SK-N-SH (cell line): ENCODE data around the gene ZNF584. TPM values are rescaled to one million over a fixed set of nuclear protein-coding genes. Genes with fewer than 3 reads are reported as not detected.

Experiments used
- CTCF ChIA-PET: fragments of 300-600, 350-600 bp; formaldehyde crosslinking; extraction: SDS; loops from one replicate; lab custom pipeline; 2021; lab: Yijun Ruan, JAX
- POLR2A ChIA-PET: fragments of 350-600 bp; sonication (Branson Sonifier 250); formaldehyde crosslinking; extraction: SDS; loops from one replicate; lab custom pipeline; 2020; ENCODE audit warnings: antibody characterized with exemption, inconsistent platforms; lab: Yijun Ruan, JAX
- DNase-seq: peaks from one replicate; pipeline ENCODE4 v3.0.0; 2012
- H2AFZ ChIP-seq: fragments of 200-600 bp; sonication (generic); 2 replicates; pipeline ENCODE4 v1.8.1; 2016; ENCODE audit warnings: antibody characterized with exemption, mild to moderate bottlenecking, low read depth
- H3F3A ChIP-seq: fragments of 200-600 bp; sonication (generic); replicated peaks from 2 replicates; pipeline ENCODE3; 2016; ENCODE audit warnings: antibody characterized with exemption, mild to moderate bottlenecking; ENCODE audit not compliant: insufficient read depth
- H3K27ac ChIP-seq, 2 experiments: fragments of 200-500 bp in 1 of 2; fragments of 200-600 bp in 1 of 2; sonication (Bioruptor generic) in 1 of 2; sonication (generic), shearing (Covaris generic) in 1 of 2; 2 replicates each; pipeline versions ENCODE4 v1.5.1 to v1.6.1; 2014 to 2016; ENCODE audit warnings: low read depth in 2 of 2, inconsistent platforms in 1 of 2, low read length in 1 of 2, mild to moderate bottlenecking in 1 of 2, mixed read lengths in 1 of 2
- H3K27me3 ChIP-seq: fragments of 200-600 bp; sonication (generic), shearing (Covaris generic); 2 replicates; pipeline ENCODE4 v1.6.1; 2016; ENCODE audit warnings: mixed run types; ENCODE audit not compliant: insufficient read depth
- H3K36me3 ChIP-seq, 2 experiments: fragments of 200-500 bp in 1 of 2; fragments of 200-600 bp in 1 of 2; sonication (Bioruptor generic) in 1 of 2; sonication (generic) in 1 of 2; replicated peaks in 1 of 2; 2 replicates each; pipeline versions ENCODE3 to v1.5.1; 2014 to 2016; ENCODE audit warnings: low read length in 1 of 2, mild to moderate bottlenecking in 1 of 2; ENCODE audit not compliant: insufficient read depth in 2 of 2, control insufficient read depth in 1 of 2
- H3K4me1 ChIP-seq, 2 experiments: fragments of 200-500 bp in 1 of 2; fragments of 200-600 bp in 1 of 2; sonication (Bioruptor generic) in 1 of 2; sonication (generic), shearing (Covaris generic) in 1 of 2; 2 replicates each; pipeline versions ENCODE4 v1.5.1 to v1.6.1; 2014 to 2016; ENCODE audit warnings: low read depth in 1 of 2, low read length in 1 of 2, mixed run types in 1 of 2; ENCODE audit not compliant: insufficient read depth in 2 of 2, control insufficient read depth in 1 of 2
- H3K4me2 ChIP-seq: fragments of 200-600 bp; sonication (generic), shearing (Covaris generic); 2 replicates; pipeline ENCODE4 v1.6.1; 2017; ENCODE audit warnings: mixed run types
- H3K4me3 ChIP-seq, 2 experiments: fragments of 200-500 bp in 1 of 2; fragments of 200-600 bp in 1 of 2; sonication (Bioruptor generic) in 1 of 2; sonication (generic), shearing (Covaris generic) in 1 of 2; 2 replicates each; pipeline versions ENCODE4 v1.5.1 to v1.8.1; 2014 to 2016; ENCODE audit warnings: low read depth in 2 of 2, inconsistent platforms in 1 of 2, low read length in 1 of 2, mild to moderate bottlenecking in 1 of 2, mixed read lengths in 1 of 2, moderate library complexity in 1 of 2
- H3K79me2 ChIP-seq: fragments of 200-600 bp; sonication (generic); 2 replicates; pipeline ENCODE4 v1.8.1; 2017; ENCODE audit warnings: mild to moderate bottlenecking; ENCODE audit not compliant: insufficient read depth
- H3K9ac ChIP-seq: fragments of 200-600 bp; sonication (generic); 2 replicates; pipeline ENCODE4 v1.6.1; 2017; ENCODE audit warnings: mixed run types
- H3K9me2 ChIP-seq: fragments of 200-600 bp; sonication (generic); 2 replicates; pipeline ENCODE4 v1.6.1; 2017; ENCODE audit warnings: mixed run types
- H3K9me3 ChIP-seq: fragments of 200-600 bp; sonication (generic); 2 replicates; pipeline ENCODE4 v1.6.1; 2017; ENCODE audit warnings: mixed run types, mild to moderate bottlenecking, moderate library complexity
- H4K20me1 ChIP-seq: fragments of 200-600 bp; sonication (generic); 2 replicates; pipeline ENCODE4 v1.6.1; 2017; ENCODE audit warnings: mild to moderate bottlenecking, mixed run types; ENCODE audit not compliant: insufficient read depth
- ELF1 ChIP-seq: IDR thresholded peaks from 2 replicates; pipeline ENCODE4 v1.4.0; 2012
- EP300 ChIP-seq, 2 experiments: IDR thresholded peaks; 2 replicates each; pipeline versions ENCODE4 v1.4.0 to v1.6.1; 2012; ENCODE audit warnings: borderline replicate concordance in 1 of 2, low read depth in 1 of 2, low read length in 1 of 2
- EZH2phosphoT487 ChIP-seq: fragments of 200-600 bp; sonication (generic); IDR thresholded peaks from 2 replicates; pipeline ENCODE4 v1.6.1; 2017; ENCODE audit warnings: low read depth, mixed run types, mild to moderate bottlenecking, antibody characterized with exemption, moderate library complexity, borderline replicate concordance
- FOXJ3 ChIP-seq: sonication (generic); formaldehyde crosslinking; IDR thresholded peaks from 2 replicates; pipeline ENCODE4 v1.5.1; 2020; ENCODE audit warnings: mild to moderate bottlenecking, missing genetic modification reagents
- GABPA ChIP-seq: IDR thresholded peaks from 2 replicates; pipeline ENCODE4 v1.4.0; 2012; ENCODE audit warnings: low read depth, mild to moderate bottlenecking
- JUND ChIP-seq: IDR thresholded peaks from 2 replicates; pipeline ENCODE4 v1.4.0; 2012
- MXI1 ChIP-seq: IDR thresholded peaks from 2 replicates; pipeline ENCODE4 v1.6.1; 2012; ENCODE audit warnings: mild to moderate bottlenecking, low read depth, low read length, improper control_type of control experiment
- NFIC ChIP-seq: IDR thresholded peaks from 2 replicates; pipeline ENCODE4 v1.4.0; 2012; ENCODE audit warnings: borderline replicate concordance
- RCOR1 ChIP-seq: fragments of 150-350 bp; IDR thresholded peaks from 2 replicates; pipeline ENCODE4 v1.6.1; 2017; ENCODE audit warnings: antibody characterized with exemption, low read length
- SIN3A ChIP-seq: IDR thresholded peaks from 2 replicates; pipeline ENCODE4 v1.6.1; 2012; ENCODE audit warnings: low read depth, mild to moderate bottlenecking, low read length, moderate library complexity, borderline replicate concordance
- SMC3 ChIP-seq: IDR thresholded peaks from 2 replicates; pipeline ENCODE4 v1.6.1; 2012; ENCODE audit warnings: low read depth, low read length, improper control_type of control experiment
- TAF1 ChIP-seq: IDR thresholded peaks from 2 replicates; pipeline ENCODE4 v1.6.1; 2012; ENCODE audit warnings: low read depth, mild to moderate bottlenecking, low read length, moderate library complexity, borderline replicate concordance
- TCF12 ChIP-seq: IDR thresholded peaks from 2 replicates; pipeline ENCODE4 v1.4.0; 2012
- TEAD4 ChIP-seq: IDR thresholded peaks from 2 replicates; pipeline ENCODE4 v1.4.0; 2012; ENCODE audit warnings: mild to moderate bottlenecking, borderline replicate concordance; ENCODE audit not compliant: insufficient read depth
- WGBS: methylation state at CpG from one replicate; pipeline ENCODE4 v1.1.6; 2017; ENCODE audit warnings: low lambda C conversion rate; 5-methylcytosine and 5-hydroxymethylcytosine counted together
- polyA plus RNA-seq, 3 experiments: library from polyadenylated mRNA; depleted of rRNA; stranded (reverse); fragments of >200 nt; gene quantifications; 2 replicates each; pipeline ENCODE4 v1.2.3, GENCODE V29; 2012
- TF ChIP-seq, protein P1 (sequence below): IDR thresholded peaks from 2 replicates; pipeline ENCODE4 v1.4.0; 2012; ENCODE audit warnings: low read depth, borderline replicate concordance
- TF ChIP-seq, protein P2 (sequence below): IDR thresholded peaks from 2 replicates; pipeline ENCODE4; 2012
- TF ChIP-seq, protein P3 (sequence below): IDR thresholded peaks from 2 replicates; pipeline ENCODE4 v1.4.0; 2012; ENCODE audit warnings: low read depth
- TF ChIP-seq, protein P4 (sequence below): fragments of 150-350 bp; IDR thresholded peaks from 2 replicates; pipeline ENCODE4 v1.6.1; 2017; ENCODE audit warnings: antibody characterized with exemption, low read length, low read depth, borderline replicate concordance
- TF ChIP-seq, protein P5 (sequence below): fragments of 200-600 bp; sonication (generic); IDR thresholded peaks from 2 replicates; pipeline ENCODE4 v1.6.1; 2017; ENCODE audit warnings: antibody characterized with exemption, mild to moderate bottlenecking, moderate library complexity
- TF ChIP-seq, protein P6 (sequence below): IDR thresholded peaks from 2 replicates; pipeline ENCODE4 v1.4.0; 2012; ENCODE audit warnings: low read depth, borderline replicate concordance

The ZNF584 gene
- polyA plus RNA-seq, 1 of the 3 experiments (the other 2 are of a cell fraction): 9.4 TPM

DNA sequence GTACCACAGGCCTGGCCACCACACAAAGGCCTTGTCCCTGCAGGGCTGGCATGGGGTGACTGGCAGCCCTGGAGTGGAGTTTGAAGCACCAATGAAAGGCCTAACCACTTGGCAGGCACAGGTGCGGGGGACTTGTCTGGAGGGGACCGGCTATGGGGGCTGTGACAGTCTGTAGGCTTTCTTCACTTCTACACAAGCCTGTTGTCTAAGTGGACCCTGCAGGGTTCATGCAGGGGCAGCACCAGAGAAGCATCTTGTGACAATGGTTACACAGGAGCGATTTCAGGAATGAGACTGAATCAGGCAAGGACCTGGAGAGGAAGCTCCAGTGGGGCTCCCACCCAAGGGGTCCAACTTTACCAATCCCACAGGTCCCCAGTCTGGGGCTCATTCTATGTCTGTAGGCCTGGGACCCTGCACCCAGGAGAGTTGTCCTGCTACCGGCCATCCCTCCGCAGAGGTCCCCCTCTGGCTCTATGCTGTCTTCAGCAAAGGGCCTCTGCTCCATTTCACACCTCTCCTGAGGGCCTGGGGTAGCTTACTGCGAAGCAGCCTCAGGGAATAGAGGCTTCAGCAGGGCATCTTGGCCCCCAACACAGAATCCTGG, 25.3 kb upstream of the ZNF584 start:
- Histone ChIP-seq H3K36me3 (peaks cover under 1 to 1% of the 10 kb centered on the region in 2 experiments), H3K4me1 (peaks cover 13 to 35% of the 10 kb centered on the region in 2 experiments; a peak in 3 of 4 replicates), H3K27ac (no peak overlapping the region), H3K4me2 (no peak overlapping the region), H3K9ac (no peak overlapping the region), H3K79me2 (peaks cover 42% of the 10 kb centered on the region), H3K9me3 (no peaks in the 10 kb centered on the region), H3F3A (peaks cover 12% of the 10 kb centered on the region)
- no peak for DNase-seq
- WGBS: 92% methylated on average over 4 of the region's 6 CpGs
- POLR2A ChIA-PET: no interaction called here
- TF ChIP-seq GABPA (no peak), FOXJ3 (CRISPR knock-in tag) (no peak), RCOR1 (no peak), MXI1 (no peak), TEAD4 (no peak), NFIC (no peak), SIN3A (no peak), SMC3 (no peak), EP300 (IDR thresholded peaks at IDR 0.05; ENCODE audit: borderline replicate concordance in 1 of 2, low read depth in 1 of 2, low read length in 1 of 2) (no peak), ELF1 (no peak), JUND (no peak), TCF12 (no peak), EZH2phosphoT487 (no peak), TAF1 (no peak)
- TF ChIP-seq, protein P1, sequence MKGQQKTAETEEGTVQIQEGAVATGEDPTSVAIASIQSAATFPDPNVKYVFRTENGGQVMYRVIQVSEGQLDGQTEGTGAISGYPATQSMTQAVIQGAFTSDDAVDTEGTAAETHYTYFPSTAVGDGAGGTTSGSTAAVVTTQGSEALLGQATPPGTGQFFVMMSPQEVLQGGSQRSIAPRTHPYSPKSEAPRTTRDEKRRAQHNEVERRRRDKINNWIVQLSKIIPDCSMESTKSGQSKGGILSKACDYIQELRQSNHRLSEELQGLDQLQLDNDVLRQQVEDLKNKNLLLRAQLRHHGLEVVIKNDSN: no peak
- TF ChIP-seq, protein P2, sequence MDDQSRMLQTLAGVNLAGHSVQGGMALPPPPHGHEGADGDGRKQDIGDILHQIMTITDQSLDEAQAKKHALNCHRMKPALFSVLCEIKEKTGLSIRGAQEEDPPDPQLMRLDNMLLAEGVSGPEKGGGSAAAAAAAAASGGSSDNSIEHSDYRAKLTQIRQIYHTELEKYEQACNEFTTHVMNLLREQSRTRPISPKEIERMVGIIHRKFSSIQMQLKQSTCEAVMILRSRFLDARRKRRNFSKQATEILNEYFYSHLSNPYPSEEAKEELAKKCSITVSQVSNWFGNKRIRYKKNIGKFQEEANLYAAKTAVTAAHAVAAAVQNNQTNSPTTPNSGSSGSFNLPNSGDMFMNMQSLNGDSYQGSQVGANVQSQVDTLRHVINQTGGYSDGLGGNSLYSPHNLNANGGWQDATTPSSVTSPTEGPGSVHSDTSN: no peak
- TF ChIP-seq, protein P3, sequence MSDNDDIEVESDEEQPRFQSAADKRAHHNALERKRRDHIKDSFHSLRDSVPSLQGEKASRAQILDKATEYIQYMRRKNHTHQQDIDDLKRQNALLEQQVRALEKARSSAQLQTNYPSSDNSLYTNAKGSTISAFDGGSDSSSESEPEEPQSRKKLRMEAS: no peak
- TF ChIP-seq, protein P4, sequence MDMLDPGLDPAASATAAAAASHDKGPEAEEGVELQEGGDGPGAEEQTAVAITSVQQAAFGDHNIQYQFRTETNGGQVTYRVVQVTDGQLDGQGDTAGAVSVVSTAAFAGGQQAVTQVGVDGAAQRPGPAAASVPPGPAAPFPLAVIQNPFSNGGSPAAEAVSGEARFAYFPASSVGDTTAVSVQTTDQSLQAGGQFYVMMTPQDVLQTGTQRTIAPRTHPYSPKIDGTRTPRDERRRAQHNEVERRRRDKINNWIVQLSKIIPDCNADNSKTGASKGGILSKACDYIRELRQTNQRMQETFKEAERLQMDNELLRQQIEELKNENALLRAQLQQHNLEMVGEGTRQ: no peak
- TF ChIP-seq, protein P5, sequence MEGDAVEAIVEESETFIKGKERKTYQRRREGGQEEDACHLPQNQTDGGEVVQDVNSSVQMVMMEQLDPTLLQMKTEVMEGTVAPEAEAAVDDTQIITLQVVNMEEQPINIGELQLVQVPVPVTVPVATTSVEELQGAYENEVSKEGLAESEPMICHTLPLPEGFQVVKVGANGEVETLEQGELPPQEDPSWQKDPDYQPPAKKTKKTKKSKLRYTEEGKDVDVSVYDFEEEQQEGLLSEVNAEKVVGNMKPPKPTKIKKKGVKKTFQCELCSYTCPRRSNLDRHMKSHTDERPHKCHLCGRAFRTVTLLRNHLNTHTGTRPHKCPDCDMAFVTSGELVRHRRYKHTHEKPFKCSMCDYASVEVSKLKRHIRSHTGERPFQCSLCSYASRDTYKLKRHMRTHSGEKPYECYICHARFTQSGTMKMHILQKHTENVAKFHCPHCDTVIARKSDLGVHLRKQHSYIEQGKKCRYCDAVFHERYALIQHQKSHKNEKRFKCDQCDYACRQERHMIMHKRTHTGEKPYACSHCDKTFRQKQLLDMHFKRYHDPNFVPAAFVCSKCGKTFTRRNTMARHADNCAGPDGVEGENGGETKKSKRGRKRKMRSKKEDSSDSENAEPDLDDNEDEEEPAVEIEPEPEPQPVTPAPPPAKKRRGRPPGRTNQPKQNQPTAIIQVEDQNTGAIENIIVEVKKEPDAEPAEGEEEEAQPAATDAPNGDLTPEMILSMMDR: no peak
- TF ChIP-seq, protein P6, sequence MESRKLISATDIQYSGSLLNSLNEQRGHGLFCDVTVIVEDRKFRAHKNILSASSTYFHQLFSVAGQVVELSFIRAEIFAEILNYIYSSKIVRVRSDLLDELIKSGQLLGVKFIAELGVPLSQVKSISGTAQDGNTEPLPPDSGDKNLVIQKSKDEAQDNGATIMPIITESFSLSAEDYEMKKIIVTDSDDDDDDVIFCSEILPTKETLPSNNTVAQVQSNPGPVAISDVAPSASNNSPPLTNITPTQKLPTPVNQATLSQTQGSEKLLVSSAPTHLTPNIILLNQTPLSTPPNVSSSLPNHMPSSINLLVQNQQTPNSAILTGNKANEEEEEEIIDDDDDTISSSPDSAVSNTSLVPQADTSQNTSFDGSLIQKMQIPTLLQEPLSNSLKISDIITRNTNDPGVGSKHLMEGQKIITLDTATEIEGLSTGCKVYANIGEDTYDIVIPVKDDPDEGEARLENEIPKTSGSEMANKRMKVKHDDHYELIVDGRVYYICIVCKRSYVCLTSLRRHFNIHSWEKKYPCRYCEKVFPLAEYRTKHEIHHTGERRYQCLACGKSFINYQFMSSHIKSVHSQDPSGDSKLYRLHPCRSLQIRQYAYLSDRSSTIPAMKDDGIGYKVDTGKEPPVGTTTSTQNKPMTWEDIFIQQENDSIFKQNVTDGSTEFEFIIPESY: no peak
- TF ChIP-seq, all 33 proteins: peak for 0
- no peak overlapping the region for H2AFZ ChIP-seq
- peaks cover 3% of the 10 kb centered on the region; the same call in 1 of the 2 replicates for H4K20me1 ChIP-seq
- CTCF ChIA-PET: no interaction called here
- no peaks in the 10 kb centered on the region for H3K9me2 ChIP-seq
- no peaks in the 10 kb centered on the region for H3K27me3 ChIP-seq
- H3K4me3 ChIP-seq: no peak overlapping the region
